B cell (primary cell): Measurements from ENCODE around the gene CCDC186. TPM values are rescaled to one million over a fixed set of nuclear protein-coding genes. Genes with fewer than 3 reads are reported as not detected.

Experiments used
- ATAC-seq: fragments of 200-7000 bp; cut with Tn5 transposase; one replicate; pipeline ENCODE4 v1.10.0; 2021; ENCODE audit warnings: low read depth, mild to moderate bottlenecking, moderate number of reproducible peaks, moderate library complexity
- CTCF ChIA-PET: fragments of 350-600 bp; sonication (Branson Sonifier 250); formaldehyde crosslinking; loops from one replicate; lab custom pipeline; 2021; ENCODE audit warnings: antibody characterized with exemption, inconsistent platforms; lab: Charles Lee
- POLR2A ChIA-PET: fragments of 350-600 bp; sonication (Branson Sonifier 250); formaldehyde crosslinking; loops from one replicate; lab custom pipeline; 2021; ENCODE audit warnings: antibody characterized with exemption; lab: Charles Lee
- DNase-seq: peaks from one replicate; pipeline ENCODE4 v3.0.0; 2013
- H2AFZ ChIP-seq: 2 replicates; pipeline ENCODE4 v1.6.1; 2012; ENCODE audit warnings: mild to moderate bottlenecking, low read depth, low read length; ENCODE audit not compliant: insufficient read depth, poor library complexity, severe bottlenecking
- H3K27ac ChIP-seq, 2 donors: 1 replicate in 1 of 2; 2 replicates in 1 of 2; pipeline ENCODE4 v1.5.1; 2012 to 2013; ENCODE audit warnings: low read length in 2 of 2, mild to moderate bottlenecking in 2 of 2, moderate library complexity in 1 of 2
- H3K27me3 ChIP-seq, 4 experiments: fragments of 200-600 bp in 1 of 4; sonication (generic) in 1 of 4; replicated peaks in 1 of 4; 1 replicate in 2 of 4; 2 replicates in 2 of 4; pipeline versions ENCODE4 v1.6.1 to v1.7.0; 2013 to 2016; ENCODE audit warnings: low read length in 3 of 4, mild to moderate bottlenecking in 2 of 4, mixed read lengths in 1 of 4, moderate library complexity in 1 of 4; ENCODE audit not compliant: insufficient read depth in 4 of 4, control insufficient read depth in 3 of 4; ENCODE audit errors: control extremely low read depth in 1 of 4
- H3K36me3 ChIP-seq, 2 experiments: replicated peaks in 1 of 2; 1 replicate in 1 of 2; 2 replicates in 1 of 2; pipeline versions ENCODE4 v1.6.1 to v1.7.1; 2013; ENCODE audit warnings: low read length in 1 of 2; ENCODE audit not compliant: insufficient read depth in 2 of 2, control insufficient read depth in 1 of 2; ENCODE audit errors: control extremely low read depth in 1 of 2, extremely low read depth in 1 of 2
- H3K4me1 ChIP-seq, 2 donors: fragments of 200-600 bp in 1 of 2; sonication (generic) in 1 of 2; 1 replicate in 1 of 2; 2 replicates in 1 of 2; pipeline versions ENCODE4 v1.5.1 to v1.6.1; 2013 to 2017; ENCODE audit warnings: low read length in 2 of 2; ENCODE audit not compliant: control insufficient read depth in 2 of 2, insufficient read depth in 2 of 2
- H3K4me2 ChIP-seq: replicated peaks from 2 replicates; pipeline ENCODE3; 2012; ENCODE audit warnings: mild to moderate bottlenecking, low read depth, low read length; ENCODE audit not compliant: poor library complexity, severe bottlenecking
- H3K4me3 ChIP-seq, 5 experiments: fragments of 200-600 bp in 1 of 5; sonication (generic) in 1 of 5; 1 replicate in 3 of 5; 2 replicates in 2 of 5; pipeline versions ENCODE4 v1.5.1 to v1.7.0; 2011 to 2016; ENCODE audit warnings: low read length in 4 of 5, mild to moderate bottlenecking in 4 of 5, low read depth in 2 of 5, control low read depth in 1 of 5, moderate library complexity in 1 of 5; ENCODE audit not compliant: insufficient read depth in 1 of 5; ENCODE audit errors: control extremely low read depth in 1 of 5, extremely low read depth in 1 of 5
- H3K79me2 ChIP-seq: fragments of 200-600 bp; sonication (generic); one replicate; pipeline ENCODE4 v1.6.0; 2016; ENCODE audit warnings: low read length; ENCODE audit not compliant: control insufficient read depth, insufficient read depth
- H3K9ac ChIP-seq: fragments of 200-600 bp; sonication (generic); 2 replicates; pipeline ENCODE4 v1.6.1; 2017; ENCODE audit warnings: mild to moderate bottlenecking, low read length, moderate library complexity
- H3K9me3 ChIP-seq, 3 donors: one replicate each; pipeline versions ENCODE4 v1.6.1 to v1.7.1; 2013; ENCODE audit warnings: low read length in 2 of 3; ENCODE audit not compliant: control insufficient read depth in 2 of 3, insufficient read depth in 1 of 3; ENCODE audit errors: control extremely low read depth in 1 of 3
- H4K20me1 ChIP-seq: 2 replicates; pipeline ENCODE4 v1.6.0; 2012; ENCODE audit warnings: mild to moderate bottlenecking, low read length; ENCODE audit not compliant: insufficient read depth, control insufficient read depth, poor library complexity, severe bottlenecking
- H3K27ac Mint-ChIP-seq: one replicate; pipeline ENCODE4 v1.8.0; 2021; ENCODE audit warnings: mixed read lengths
- H3K27me3 Mint-ChIP-seq: one replicate; pipeline ENCODE4 v1.8.0; 2021; ENCODE audit warnings: mixed read lengths
- H3K4me1 Mint-ChIP-seq: one replicate; pipeline ENCODE4 v1.8.0; 2021; ENCODE audit warnings: mixed read lengths
- H3K4me3 Mint-ChIP-seq: one replicate; pipeline ENCODE4 v1.8.0; 2021; ENCODE audit warnings: mixed read lengths
- H3K9me3 Mint-ChIP-seq: one replicate; pipeline ENCODE4 v1.8.0; 2022; ENCODE audit warnings: mixed read lengths; ENCODE audit not compliant: insufficient read depth
- EZH2 ChIP-seq: IDR thresholded peaks from 2 replicates; pipeline ENCODE4 v1.6.1; 2012; ENCODE audit warnings: borderline replicate concordance, low read depth, mild to moderate bottlenecking, moderate library complexity, low read length; ENCODE audit not compliant: insufficient read depth, poor library complexity, severe bottlenecking
- WGBS: methylation state at CpG from one replicate; pipeline ENCODE4 v1.1.5; 2013; ENCODE audit warnings: missing lambda C conversion rate; ENCODE audit not compliant: insufficient coverage; 5-methylcytosine and 5-hydroxymethylcytosine counted together
- intact Hi-C: fragments of 100-400 bp; cut with micrococcal nuclease; formaldehyde crosslinking; loops from one replicate; pipeline ENCODE4 v1.10.0; 2022
- polyA plus RNA-seq: library from polyadenylated mRNA; depleted of rRNA; stranded (reverse); fragments of >200 nt; gene quantifications from 2 replicates; pipeline ENCODE4 v1.2.3, GENCODE V29; 2012
- total RNA-seq, 2 donors: library from RNA; stranded (reverse); fragments of 120-200 nt in 1 of 2; gene quantifications; 1 replicate in 1 of 2; 2 replicates in 1 of 2; pipeline versions ENCODE4 v1.2.3 to v1.2.4, GENCODE V29; 2013 to 2022
- TF ChIP-seq, protein P1 (sequence below): fragments of 200-600 bp; IDR thresholded peaks from one replicate; pipeline ENCODE4 v1.8.0; 2022; ENCODE audit warnings: antibody characterized with exemption, mild to moderate bottlenecking

Gene CCDC186
- total and polyA plus RNA-seq, 2 donors (not counting 1 experiment from before 2014, with no cell fraction given), result 8.0 to 33.8 TPM

DNA sequence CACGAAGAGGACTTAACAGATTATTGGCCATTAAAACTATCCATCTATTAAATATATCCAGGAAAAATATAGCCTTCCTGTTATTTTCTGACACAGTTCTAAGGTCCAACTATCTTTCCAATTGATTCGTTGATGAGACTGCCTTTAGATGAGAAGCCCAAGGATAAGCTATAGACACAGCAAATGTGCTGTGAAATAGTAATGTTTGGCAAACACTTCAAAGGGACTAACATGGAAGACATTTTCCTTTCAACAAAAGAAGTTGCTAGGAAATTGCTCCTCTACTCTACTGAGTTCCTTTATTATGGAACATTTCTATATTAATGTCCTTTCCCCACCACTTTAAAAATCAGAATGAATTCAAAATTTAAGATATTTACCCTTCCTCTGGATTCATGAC lies 38.5 kb downstream of the CCDC186 start:
- Mint-ChIP-seq H3K9me3 (no peaks in the 10 kb centered on the region), H3K4me3 (no peak overlapping the region), H3K27me3 (no peaks in the 10 kb centered on the region), H3K4me1 (peaks cover 13% of the 10 kb centered on the region), H3K27ac (no peak overlapping the region)
- ATAC-seq (no peak), DNase-seq (no peak)
- Histone ChIP-seq H3K36me3 (peaks cover 4 to 32% of the 10 kb centered on the region in 2 experiments), H3K9ac (no peak overlapping the region), H3K79me2 (no peaks in the 10 kb centered on the region), H2AFZ (no peak overlapping the region), H3K4me2 (no peak overlapping the region), H3K9me3 (no peaks in the 10 kb centered on the region), H3K4me3 (no peak overlapping the region), H4K20me1 (no peaks in the 10 kb centered on the region), H3K27me3 (no peaks in the 10 kb centered on the region), H3K4me1 (peaks cover 0 to 6% of the 10 kb centered on the region in 2 donors), H3K27ac (no peak overlapping the region)
- POLR2A ChIA-PET, result no interaction called here
- WGBS, result no CpG with 5 or more reads among the region's 2 CpGs
- CTCF ChIA-PET, result no interaction called here
- intact Hi-C loops, result no loop called here
- no peak for TF ChIP-seq EZH2
- TF ChIP-seq, protein P1, sequence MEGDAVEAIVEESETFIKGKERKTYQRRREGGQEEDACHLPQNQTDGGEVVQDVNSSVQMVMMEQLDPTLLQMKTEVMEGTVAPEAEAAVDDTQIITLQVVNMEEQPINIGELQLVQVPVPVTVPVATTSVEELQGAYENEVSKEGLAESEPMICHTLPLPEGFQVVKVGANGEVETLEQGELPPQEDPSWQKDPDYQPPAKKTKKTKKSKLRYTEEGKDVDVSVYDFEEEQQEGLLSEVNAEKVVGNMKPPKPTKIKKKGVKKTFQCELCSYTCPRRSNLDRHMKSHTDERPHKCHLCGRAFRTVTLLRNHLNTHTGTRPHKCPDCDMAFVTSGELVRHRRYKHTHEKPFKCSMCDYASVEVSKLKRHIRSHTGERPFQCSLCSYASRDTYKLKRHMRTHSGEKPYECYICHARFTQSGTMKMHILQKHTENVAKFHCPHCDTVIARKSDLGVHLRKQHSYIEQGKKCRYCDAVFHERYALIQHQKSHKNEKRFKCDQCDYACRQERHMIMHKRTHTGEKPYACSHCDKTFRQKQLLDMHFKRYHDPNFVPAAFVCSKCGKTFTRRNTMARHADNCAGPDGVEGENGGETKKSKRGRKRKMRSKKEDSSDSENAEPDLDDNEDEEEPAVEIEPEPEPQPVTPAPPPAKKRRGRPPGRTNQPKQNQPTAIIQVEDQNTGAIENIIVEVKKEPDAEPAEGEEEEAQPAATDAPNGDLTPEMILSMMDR, result no peak

GRCh38 chr10:114131094-114131493 lies 42.9 kb downstream of the CCDC186 start:
- H3K36me3 ChIP-seq, result peaks cover 12 to 50% of the 10 kb centered on the region in 2 experiments
- peak; percentile 92 for ATAC-seq

More at GRCh38 chr10:114131094-114131493, 42.9 kb downstream of the CCDC186 start:
- peak overlapping the region; percentile 47 for H3K4me2 ChIP-seq
- POLR2A ChIA-PET, result no interaction called here
- Mint-ChIP-seq H3K27me3 (no peaks in the 10 kb centered on the region), H3K4me1 (peaks cover 13% of the 10 kb centered on the region), H3K4me3 (peak overlapping the region; percentile 6), H3K9me3 (no peaks in the 10 kb centered on the region), H3K27ac (peak overlapping the region; percentile 24)
- no peaks in the 10 kb centered on the region for H3K79me2 ChIP-seq
- H3K9me3 ChIP-seq, result no peaks in the 10 kb centered on the region
- H3K4me1 ChIP-seq, result peaks cover 0 to 6% of the 10 kb centered on the region in 2 donors
- intact Hi-C loops, result loop anchor here (5.0 kb wide), 1 partner anchor 41 kb away; the partner anchor contains the start of gene CCDC186
- no peak overlapping the region for H2AFZ ChIP-seq
- H4K20me1 ChIP-seq, result no peaks in the 10 kb centered on the region
- WGBS, result no CpG with 5 or more reads among the region's 3 CpGs
- H3K27ac ChIP-seq, result peak overlapping the region; percentile 19 to 31
- H3K4me3 ChIP-seq, result no peak overlapping the region
- H3K27me3 ChIP-seq, result no peaks in the 10 kb centered on the region
- CTCF ChIA-PET, result interaction anchor here (1.0 to 1.4 kb wide), 2 partner anchors 172 to 332 kb away, joined by 3 to 4 read pairs; no protein-coding TSS in a partner anchor
- no peak overlapping the region for H3K9ac ChIP-seq
- peak; percentile 70 for DNase-seq
- TF ChIP-seq EZH2, result no peak
- TF ChIP-seq, protein P1, result no peak
